Activated T-helper 1 cell treated with Interleukin-2 at 50 U/mL for 16 hours (primary cell): ENCODE results near the gene OSGIN1.

ENCODE experiments used
- DNase-seq: peaks from one replicate; pipeline ENCODE4 v3.0.0-alpha.2; 2020; ENCODE audit warnings: low read depth

OSGIN1 gene

GRCh38 chr16:84007520-84007919 lies 54.5 kb downstream of the OSGIN1 start:
- DNase-seq: no peak

DNA sequence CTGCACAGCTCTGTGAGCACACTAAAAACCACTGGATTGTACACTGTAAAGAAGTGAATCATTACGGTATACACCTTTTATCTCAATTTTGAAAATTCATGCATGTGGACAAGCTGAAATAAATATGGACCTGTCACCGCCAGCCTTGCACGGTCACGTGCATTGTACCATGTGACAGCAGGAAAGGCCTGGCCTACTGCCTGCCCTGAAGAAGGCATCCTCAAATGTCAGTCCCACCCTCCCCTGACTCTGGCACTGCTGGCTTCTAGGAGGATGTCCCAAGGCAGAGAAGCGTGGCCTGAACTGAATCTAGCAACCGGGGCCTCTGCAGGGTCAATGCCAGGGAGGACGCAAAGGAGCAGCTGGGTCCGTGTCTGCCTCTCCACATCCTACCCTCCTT lies 54.9 kb downstream of the OSGIN1 start:
- no peak for DNase-seq

GRCh38 chr16:84009282-84009681 lies 56.2 kb downstream of the OSGIN1 start:
- no peak for DNase-seq

DNA sequence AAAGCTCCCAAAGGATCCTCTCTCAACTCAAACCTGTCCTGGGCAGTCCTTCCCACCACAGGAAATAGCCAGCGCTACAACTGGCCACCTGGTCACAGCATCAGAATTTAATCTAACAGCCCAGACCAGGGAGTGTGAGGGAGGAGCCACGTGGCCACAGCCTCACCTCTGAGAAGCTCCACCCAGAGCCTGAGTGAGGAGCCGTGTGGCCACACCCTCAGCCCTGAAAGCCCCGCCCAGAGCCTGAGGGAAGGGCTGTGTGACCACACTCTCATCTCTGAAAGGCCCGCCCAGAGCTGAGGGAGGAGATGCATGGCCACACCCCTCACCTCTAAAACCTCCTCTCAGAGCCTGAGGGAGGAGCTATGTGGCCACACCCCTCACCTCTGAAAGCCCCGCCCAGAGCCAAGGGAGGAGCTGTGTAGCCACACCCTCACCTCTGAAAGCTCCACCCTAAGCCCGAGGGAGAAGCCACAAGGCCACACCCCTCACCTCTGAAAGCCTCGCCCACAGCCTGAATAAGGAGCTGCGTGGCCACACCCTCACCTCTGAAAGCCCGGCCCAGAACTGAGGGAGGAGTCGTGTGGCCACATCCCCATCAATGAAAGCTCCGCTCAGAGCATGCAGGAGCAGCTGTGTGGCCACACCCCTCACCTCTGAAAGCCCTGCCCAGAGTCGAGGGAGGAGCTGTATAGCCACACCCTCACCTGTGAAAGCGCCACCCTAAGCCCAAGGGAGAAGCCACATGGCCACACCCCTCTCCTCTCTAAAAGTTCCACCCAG lies 60.9 kb downstream of the OSGIN1 start:
- peak; percentile 5 for DNase-seq

GRCh38 chr16:84014570-84015327 lies 61.7 kb downstream of the OSGIN1 start:
- no peak for DNase-seq

DNA sequence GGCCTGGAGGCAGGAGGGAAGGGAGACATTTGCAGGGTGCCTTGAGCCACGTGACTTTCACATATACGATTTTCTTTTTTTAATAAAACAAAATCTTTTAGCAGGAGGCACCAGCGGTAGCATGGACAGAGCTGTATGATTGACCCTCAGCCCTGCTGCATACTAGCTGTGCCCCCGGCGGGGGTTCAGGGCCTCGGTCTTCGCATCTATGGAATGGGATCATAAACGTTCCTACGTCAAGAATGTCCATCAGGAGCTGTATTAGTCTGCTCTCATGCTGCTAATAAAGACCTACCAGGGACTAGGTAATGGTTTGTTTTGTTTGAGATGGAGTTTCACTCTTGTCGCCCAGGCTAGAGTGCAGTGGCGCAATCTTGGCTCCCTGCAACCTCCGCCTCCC lies 62.4 kb downstream of the OSGIN1 start:
- no peak for DNase-seq
